Kidney epithelial cell (primary cell): ENCODE data around the gene GLDN. TPM values are rescaled to one million over a fixed set of nuclear protein-coding genes. Genes with fewer than 3 reads are reported as not detected.

Experiments
- DNase-seq: peaks from one replicate; pipeline ENCODE4 v3.0.0-alpha.2; 2010; ENCODE audit warnings: low read depth
- H3K27me3 ChIP-seq: 2 replicates; pipeline ENCODE4 v1.6.0; 2011; ENCODE audit warnings: low read length; ENCODE audit not compliant: control insufficient read depth, insufficient read depth
- H3K36me3 ChIP-seq: 2 replicates; pipeline ENCODE4 v1.5.1; 2011; ENCODE audit warnings: low read length; ENCODE audit not compliant: control insufficient read depth, insufficient read depth
- H3K4me3 ChIP-seq: 2 replicates; pipeline ENCODE4 v1.5.1; 2011; ENCODE audit warnings: low read depth, mild to moderate bottlenecking, control low read depth, low read length
- CTCF ChIP-seq: IDR thresholded peaks from 2 replicates; pipeline ENCODE4 v1.5.1; 2011; ENCODE audit warnings: mild to moderate bottlenecking, moderate library complexity, low read length, control low read depth, inconsistent platforms; ENCODE audit not compliant: insufficient read depth, poor library complexity, severe bottlenecking
- total RNA-seq: library from RNA; depleted of rRNA; stranded (reverse); fragments of >200 nt; gene quantifications from 2 replicates; pipeline ENCODE4 v1.2.3, GENCODE V29; 2015

Gene GLDN
- total RNA-seq, 1 donor from 2014 or later, result not detected

DNA sequence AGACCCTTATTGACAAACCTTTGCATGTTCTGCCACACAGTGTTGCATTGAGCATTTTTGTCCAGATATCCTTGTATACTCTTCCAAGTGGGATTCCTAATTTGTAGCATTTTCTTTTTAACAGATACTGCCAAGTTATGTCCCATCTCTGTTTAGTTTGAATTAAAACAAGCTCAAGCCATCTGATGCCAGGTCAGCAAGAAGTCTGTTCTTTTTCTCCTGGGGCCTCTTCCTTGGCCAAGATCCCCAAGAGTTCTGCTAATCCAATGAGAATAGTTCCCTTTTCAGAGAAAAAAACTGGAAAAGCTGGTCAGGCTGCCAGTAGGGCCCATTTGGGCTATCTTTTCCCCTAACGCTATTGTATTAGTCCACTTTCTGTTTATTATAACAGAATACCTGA, 29.8 kb downstream of the GLDN start:
- DNase-seq, result no peak
- Histone ChIP-seq H3K4me3 (no peak overlapping the region), H3K27me3 (no peaks in the 10 kb centered on the region), H3K36me3 (no peaks in the 10 kb centered on the region)
- TF ChIP-seq CTCF, result no peak

- no peak for DNase-seq
- Histone ChIP-seq H3K36me3 (no peaks in the 10 kb centered on the region), H3K27me3 (no peaks in the 10 kb centered on the region), H3K4me3 (no peak overlapping the region)
- TF ChIP-seq CTCF, result no peak
Measured at GRCh38 chr15:51374131-51374530, 32.7 kb downstream of the GLDN start.

DNA sequence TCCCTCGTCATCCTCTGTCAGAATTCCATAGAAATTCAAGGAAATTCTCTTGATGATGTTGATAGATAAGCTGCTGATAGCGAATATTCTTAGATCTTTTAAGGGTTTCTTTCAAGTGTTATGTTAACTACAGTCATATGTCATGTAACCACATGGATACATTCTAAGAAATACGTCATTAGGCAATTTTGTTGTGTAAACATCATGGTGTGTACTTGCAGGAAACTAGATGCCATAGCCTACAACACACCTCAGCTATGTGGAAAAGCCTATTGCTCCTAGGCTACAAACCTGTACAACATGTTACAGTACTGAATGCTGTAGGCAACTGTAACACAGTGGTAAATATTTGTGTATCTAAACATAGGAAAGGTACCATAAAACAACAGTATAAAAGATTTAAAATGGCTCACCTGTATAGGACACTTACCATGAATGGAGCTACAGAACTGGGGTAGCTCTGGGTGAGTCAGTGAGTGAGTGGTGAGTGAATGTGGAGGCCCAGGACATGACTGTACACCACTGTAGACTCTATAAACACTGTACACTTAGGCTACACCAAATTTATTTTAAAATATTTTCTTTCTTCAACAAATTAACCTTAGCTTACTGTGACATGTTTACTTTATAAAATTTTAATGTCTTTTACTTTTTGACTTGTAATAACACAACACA, 34.6 kb downstream of the GLDN start:
- no peak for DNase-seq

GRCh38 chr15:51377038-51377786, 35.8 kb downstream of the GLDN start:
- Histone ChIP-seq H3K36me3 (no peaks in the 10 kb centered on the region), H3K4me3 (no peak overlapping the region), H3K27me3 (no peaks in the 10 kb centered on the region)
- no peak for TF ChIP-seq CTCF
- no peak for DNase-seq

More for the DNA sequence above, 34.6 kb downstream of the GLDN start:
- Histone ChIP-seq H3K27me3 (no peaks in the 10 kb centered on the region), H3K4me3 (no peak overlapping the region), H3K36me3 (no peaks in the 10 kb centered on the region)
- TF ChIP-seq CTCF, result no peak

DNA sequence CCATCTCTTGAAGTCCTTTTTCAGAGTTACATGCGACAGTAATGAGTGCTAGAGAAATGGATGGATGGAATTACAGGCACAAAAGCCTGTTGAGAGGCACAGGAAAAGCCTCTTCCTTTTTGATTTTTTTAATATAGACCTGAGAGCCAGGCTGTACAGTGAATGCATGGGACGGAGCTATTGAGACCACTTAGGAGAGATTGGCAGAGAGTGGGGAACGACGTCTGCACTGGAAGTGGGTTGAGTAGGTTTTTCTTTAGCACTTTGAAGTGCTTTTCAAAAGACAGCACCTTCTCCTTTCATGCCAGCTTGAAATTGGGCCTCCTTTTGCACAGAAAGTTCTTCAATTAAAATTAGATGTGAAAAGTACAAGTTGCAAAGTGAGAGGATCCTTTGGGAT, 37.0 kb downstream of the GLDN start:
- no peak for TF ChIP-seq CTCF
- H3K4me3 ChIP-seq, result no peak overlapping the region
- DNase-seq, result no peak

More for the DNA sequence above, 37.0 kb downstream of the GLDN start:
- Histone ChIP-seq H3K27me3 (no peaks in the 10 kb centered on the region), H3K36me3 (no peaks in the 10 kb centered on the region)
